ENCODE results near the gene APOBEC4. TPM values are rescaled to one million over a fixed set of nuclear protein-coding genes. Genes with fewer than 3 reads are reported as not detected.

APOBEC4 gene
- total RNA-seq, 2 experiments from 2014 or later, result not detected

- Mint-ChIP-seq H3K4me3 (no peak overlapping the region), H3K4me1 (ENCODE audit: low read depth) (peaks cover 29% of the 10 kb centered on the region), H3K9me3 (no peaks in the 10 kb centered on the region), H3K27me3 (no peaks in the 10 kb centered on the region), H3K27ac (no peak overlapping the region), H3K36me3 (ENCODE audit: low read depth) (no peaks in the 10 kb centered on the region)
- ChIA-PET CTCF (interaction anchor here (0.8 to 6.2 kb wide), 21 partner anchors 9 to 271 kb away, joined by 3 to 117 read pairs (median 7); partner anchors contain the start of gene ARPC5), POLR2A (no interaction called here)
- intact Hi-C loops (cut with micrococcal nuclease), result loop anchor here (10.0 kb wide), 1 partner anchor 568 kb away; no protein-coding TSS in a partner anchor
- TF ChIP-seq CTCF (IDR thresholded peaks at IDR 0.05), result no peak
- ATAC-seq, result no peak
- DNase-seq, result no peak
Measured at GRCh38 chr1:183656355-183656754, 3.2 kb upstream of the APOBEC4 start.

GRCh38 chr1:183655562-183656075 lies 2.5 kb upstream of the APOBEC4 start:
- H3K36me3 Mint-ChIP-seq (ENCODE audit: low read depth), result no peaks in the 10 kb centered on the region
- DNase-seq, result peak; percentile 87
- ChIA-PET CTCF (interaction anchor here (0.6 to 6.2 kb wide), 47 partner anchors 10 to 397 kb away, joined by 3 to 117 read pairs (median 4); partner anchors contain the start of genes ARPC5 and RGL1), POLR2A (no interaction called here)
- TF ChIP-seq CTCF (IDR thresholded peaks at IDR 0.05), result peak; percentile 93
- no peaks in the 10 kb centered on the region for H3K9me3 Mint-ChIP-seq
- H3K27ac Mint-ChIP-seq, result no peak overlapping the region
- H3K27me3 Mint-ChIP-seq, result no peaks in the 10 kb centered on the region
- intact Hi-C loops (cut with micrococcal nuclease), result loop anchor here (1.0 to 10.0 kb wide), 3 partner anchors 29 to 569 kb away; no protein-coding TSS in a partner anchor
- peaks cover 30% of the 10 kb centered on the region for H3K4me1 Mint-ChIP-seq (ENCODE audit: low read depth)
- ATAC-seq, result no peak
- no peak overlapping the region for H3K4me3 Mint-ChIP-seq

- TF ChIP-seq CTCF (IDR thresholded peaks at IDR 0.05), result no peak
- no peaks in the 10 kb centered on the region for H3K9me3 Mint-ChIP-seq
- ATAC-seq (no peak), DNase-seq (no peak)
- CTCF ChIA-PET, result interaction anchor here (0.7 to 6.2 kb wide), 27 partner anchors 9 to 454 kb away, joined by 3 to 117 read pairs (median 5); partner anchors contain the start of gene ARPC5
- H3K36me3 Mint-ChIP-seq (ENCODE audit: low read depth), result no peaks in the 10 kb centered on the region
- peaks cover 30% of the 10 kb centered on the region for H3K4me1 Mint-ChIP-seq (ENCODE audit: low read depth)
- H3K27me3 Mint-ChIP-seq, result no peaks in the 10 kb centered on the region
- intact Hi-C loops (cut with micrococcal nuclease), result loop anchor here (1.0 to 10.0 kb wide), 3 partner anchors 30 to 570 kb away; no protein-coding TSS in a partner anchor
- POLR2A ChIA-PET, result no interaction called here
- H3K27ac Mint-ChIP-seq, result no peak overlapping the region
- no peak overlapping the region for H3K4me3 Mint-ChIP-seq
Measured at GRCh38 chr1:183654706-183655105, 1.6 kb upstream of the APOBEC4 start.

- no peaks in the 10 kb centered on the region for H3K27me3 Mint-ChIP-seq
- CTCF ChIA-PET, result interaction anchor here (0.6 to 6.2 kb wide), 15 partner anchors 8 to 746 kb away, joined by 3 to 117 read pairs (median 17); partner anchors contain the start of gene ARPC5
Measured at GRCh38 chr1:183653876-183654451, 848 bp upstream of the APOBEC4 start.

More at GRCh38 chr1:183653876-183654451, 848 bp upstream of the APOBEC4 start:
- H3K9me3 Mint-ChIP-seq, result no peaks in the 10 kb centered on the region
- peaks cover 30% of the 10 kb centered on the region for H3K4me1 Mint-ChIP-seq (ENCODE audit: low read depth)
- no peak for ATAC-seq
- no peak overlapping the region for H3K4me3 Mint-ChIP-seq
- no peaks in the 10 kb centered on the region for H3K36me3 Mint-ChIP-seq (ENCODE audit: low read depth)
- H3K27ac Mint-ChIP-seq, result no peak overlapping the region
- no peak for DNase-seq
- intact Hi-C loops (cut with micrococcal nuclease), result loop anchor here (2.0 to 10.0 kb wide), 2 partner anchors 31 to 571 kb away; no protein-coding TSS in a partner anchor
- POLR2A ChIA-PET, result no interaction called here
- TF ChIP-seq CTCF (IDR thresholded peaks at IDR 0.05), result no peak
